DMS114 treated with DMSO at 0.1 percent for 48 hours (cell line): ENCODE results near the gene TCHHL1.

Source experiments
- DNase-seq: peaks from one replicate; lab custom pipeline; 2025; ENCODE audit not compliant: unreplicated experiment; lab: John Stamatoyannopoulos, UW

The TCHHL1 gene

GRCh38 chr1:152039886-152040285, 49.0 kb downstream of the TCHHL1 start:
- DNase-seq: no peak

DNA sequence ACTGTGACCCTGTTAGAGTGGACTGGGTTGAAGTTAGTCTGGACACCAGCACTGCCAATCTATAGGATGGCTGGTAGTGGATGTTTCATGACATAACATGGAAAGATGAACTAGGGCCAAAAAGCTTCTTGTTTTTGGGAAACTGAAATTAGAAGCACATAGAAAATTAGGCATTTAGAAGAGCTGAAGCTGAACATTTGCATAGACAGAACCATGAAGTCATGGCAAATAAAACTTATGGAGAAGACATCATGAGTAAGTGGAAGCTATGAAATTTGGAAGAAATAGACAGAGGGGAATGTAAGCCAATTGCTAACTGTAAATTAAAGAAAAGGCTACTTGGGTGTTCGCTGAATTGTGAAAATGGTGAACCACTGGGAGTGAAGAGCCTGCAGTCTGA, 49.4 kb downstream of the TCHHL1 start:
- no peak for DNase-seq

GRCh38 chr1:152038871-152039270, 50.0 kb downstream of the TCHHL1 start:
- DNase-seq: no peak

DNA sequence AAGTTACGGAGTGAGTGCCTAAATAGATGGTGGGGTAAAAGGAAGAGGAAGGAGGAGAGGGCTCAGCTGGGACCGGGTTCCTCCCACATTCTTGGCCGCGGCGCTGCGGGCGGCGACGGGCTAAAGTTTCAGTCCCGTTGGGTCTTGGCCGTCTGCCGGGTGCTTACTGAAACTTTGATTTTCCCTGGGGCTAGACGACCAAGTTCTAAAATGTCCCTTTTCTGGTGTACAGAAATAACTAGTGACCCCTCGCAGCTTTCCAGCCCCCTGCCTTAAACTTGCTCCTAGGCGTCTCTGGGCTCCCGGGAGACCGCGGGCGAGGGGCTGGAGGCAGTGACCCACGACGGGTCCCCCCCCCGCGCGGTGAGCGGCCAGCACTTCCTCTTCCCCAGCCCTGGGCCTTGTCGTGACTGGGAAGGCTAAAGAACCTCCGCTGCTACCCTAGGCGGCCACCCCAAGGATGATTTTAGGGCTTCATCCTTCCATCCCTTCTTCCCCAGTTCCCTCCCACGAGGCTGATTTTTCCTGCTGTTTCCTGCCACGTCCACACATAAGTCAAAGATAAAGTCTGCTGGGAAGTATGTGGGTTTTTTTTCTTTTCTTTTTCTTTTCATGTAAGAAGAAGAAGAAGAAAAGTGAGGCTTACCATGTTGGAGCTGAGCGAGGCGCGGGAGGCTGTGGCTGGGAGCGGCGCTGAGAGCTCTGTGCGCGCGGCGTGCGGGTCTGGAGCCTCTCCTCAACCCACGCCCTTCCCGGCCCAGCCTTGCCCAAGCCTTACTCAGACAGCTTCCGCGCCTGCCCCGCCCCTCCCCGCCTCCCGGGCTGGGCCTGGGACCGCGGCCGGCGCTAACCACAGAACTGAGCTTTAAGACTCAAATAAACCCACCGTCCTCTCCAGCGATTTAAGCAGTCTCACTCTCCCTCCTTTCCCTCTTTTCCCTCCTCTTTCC, 52.3 kb downstream of the TCHHL1 start, which contains the start of gene S100A11:
TSS of gene S100A11 (minus strand) at position 738 of the 950 bp plus-strand sequence. CDS start at position 649, 89 bp downstream.
- DNase-seq: no peak

- DNase-seq: no peak
These were observed 53.2 kb downstream of the TCHHL1 start for GRCh38 chr1:152035539-152036266.

DNA sequence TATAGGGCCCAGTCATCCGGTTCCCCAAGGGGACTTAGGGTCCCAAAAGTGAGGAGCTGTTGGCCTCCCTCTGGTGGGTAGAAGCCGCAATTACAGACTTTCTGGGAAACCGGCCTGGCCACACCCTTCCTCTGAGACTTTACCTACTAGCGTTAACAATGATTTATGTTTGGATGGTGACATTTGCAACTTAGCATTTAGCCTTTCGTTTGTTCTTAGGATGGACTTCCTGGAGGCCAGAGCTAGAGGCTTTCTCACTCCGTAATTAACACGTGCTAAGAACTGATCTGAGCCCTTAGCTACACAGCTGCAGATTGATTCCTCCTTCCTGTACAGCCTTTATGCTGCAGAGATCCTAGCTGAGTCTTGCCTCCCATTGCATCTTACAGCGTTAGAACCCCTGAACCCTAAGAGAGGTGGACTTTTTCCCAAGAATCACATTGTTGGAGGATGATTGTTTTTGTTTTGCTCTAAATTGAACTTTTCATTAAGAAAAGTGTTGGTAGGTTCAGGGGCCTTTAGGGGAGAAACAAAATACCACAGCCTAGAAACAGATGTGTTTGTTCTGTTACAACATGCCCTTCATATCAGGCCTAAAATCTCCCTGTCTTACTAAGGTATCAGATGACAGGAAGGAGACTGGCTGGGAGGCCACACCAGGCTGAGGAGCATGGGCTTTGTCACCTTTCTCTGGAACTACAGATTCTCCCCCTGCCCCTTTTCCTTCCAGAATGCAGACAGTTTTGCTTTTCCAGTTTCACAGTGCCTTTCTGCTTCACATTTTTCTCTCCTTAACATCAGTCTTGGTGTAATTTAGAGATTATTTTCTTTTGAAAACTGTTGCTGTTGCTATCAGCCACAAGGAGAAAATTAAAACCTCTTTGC, 54.0 kb downstream of the TCHHL1 start:
- DNase-seq: peak; percentile 32

DNA sequence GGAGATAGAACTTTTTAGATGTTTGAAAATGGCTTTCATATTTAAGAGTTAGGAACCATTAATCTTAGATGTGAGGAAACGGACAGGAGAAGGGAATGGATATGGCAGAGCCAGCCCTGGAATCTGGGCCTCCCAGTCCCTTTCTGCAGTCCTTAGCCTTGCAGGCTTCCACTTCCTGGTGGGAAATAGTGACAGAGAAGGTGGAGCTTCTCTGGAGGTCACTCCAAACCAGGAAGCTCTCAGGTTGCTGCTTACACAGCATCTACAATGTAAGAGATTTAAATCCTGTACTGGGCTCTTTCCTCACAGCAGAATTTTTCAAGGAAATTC, 54.6 kb downstream of the TCHHL1 start:
- DNase-seq: no peak
